Thyroid gland (tissue), 4 donors: Measurements from ENCODE around the gene IL1F10.

Source experiments
- POLR2A ChIP-seq, 2 donors: fragments of 450-650 bp; IDR thresholded peaks; one replicate each; pipeline ENCODE4 v1.6.1; 2017; ENCODE audit warnings: antibody characterized with exemption in 2 of 2, mild to moderate bottlenecking in 2 of 2, moderate library complexity in 1 of 2
- TF ChIP-seq, protein P1 (sequence below), 6 experiments: fragments of 200-600 bp in 3 of 6; fragments of 450-650 bp in 3 of 6; sonication (generic) in 3 of 6; IDR thresholded peaks; one replicate each; pipeline ENCODE4 v1.5.1; 2016 to 2019; ENCODE audit warnings: antibody characterized with exemption in 6 of 6, mild to moderate bottlenecking in 2 of 6, inconsistent platforms in 1 of 6, moderate library complexity in 1 of 6

DNA sequence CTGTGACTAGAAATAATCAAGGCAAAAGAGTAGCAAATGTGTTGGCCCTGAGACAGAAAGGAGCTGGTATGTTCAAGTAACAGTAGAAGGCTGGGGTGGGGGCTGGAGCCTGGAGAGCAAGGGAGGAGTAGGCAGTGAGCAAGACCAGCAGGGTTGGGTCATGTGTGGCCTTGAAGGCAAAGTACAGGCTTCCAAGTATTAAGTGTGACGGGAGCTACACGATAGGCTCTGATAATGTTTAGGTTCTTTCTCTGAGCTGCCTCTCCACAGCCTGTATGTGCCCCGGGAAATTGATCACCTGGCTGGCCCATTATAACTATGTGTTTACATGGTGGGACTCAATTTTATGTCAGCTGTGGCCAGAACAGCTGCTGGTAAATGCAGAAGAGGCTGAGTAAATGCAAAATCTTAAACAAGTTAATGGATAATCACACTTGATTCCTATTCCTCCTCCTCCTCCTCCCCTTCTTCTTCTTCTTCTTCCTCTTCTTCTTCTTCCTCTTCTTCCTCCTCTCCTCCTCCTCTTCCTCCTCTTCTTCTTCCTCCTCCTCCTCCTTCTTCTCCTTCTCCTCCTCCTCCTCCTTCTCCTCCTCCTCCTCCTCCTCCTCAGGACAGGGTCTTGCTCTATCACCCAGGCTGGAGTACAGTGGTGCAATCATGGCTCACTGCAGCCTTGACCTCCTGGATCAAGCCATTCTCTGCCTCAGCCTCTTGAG is 9.3 kb downstream of the IL1F10 start:
- TF ChIP-seq, protein P1, sequence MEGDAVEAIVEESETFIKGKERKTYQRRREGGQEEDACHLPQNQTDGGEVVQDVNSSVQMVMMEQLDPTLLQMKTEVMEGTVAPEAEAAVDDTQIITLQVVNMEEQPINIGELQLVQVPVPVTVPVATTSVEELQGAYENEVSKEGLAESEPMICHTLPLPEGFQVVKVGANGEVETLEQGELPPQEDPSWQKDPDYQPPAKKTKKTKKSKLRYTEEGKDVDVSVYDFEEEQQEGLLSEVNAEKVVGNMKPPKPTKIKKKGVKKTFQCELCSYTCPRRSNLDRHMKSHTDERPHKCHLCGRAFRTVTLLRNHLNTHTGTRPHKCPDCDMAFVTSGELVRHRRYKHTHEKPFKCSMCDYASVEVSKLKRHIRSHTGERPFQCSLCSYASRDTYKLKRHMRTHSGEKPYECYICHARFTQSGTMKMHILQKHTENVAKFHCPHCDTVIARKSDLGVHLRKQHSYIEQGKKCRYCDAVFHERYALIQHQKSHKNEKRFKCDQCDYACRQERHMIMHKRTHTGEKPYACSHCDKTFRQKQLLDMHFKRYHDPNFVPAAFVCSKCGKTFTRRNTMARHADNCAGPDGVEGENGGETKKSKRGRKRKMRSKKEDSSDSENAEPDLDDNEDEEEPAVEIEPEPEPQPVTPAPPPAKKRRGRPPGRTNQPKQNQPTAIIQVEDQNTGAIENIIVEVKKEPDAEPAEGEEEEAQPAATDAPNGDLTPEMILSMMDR (IDR thresholded peaks at IDR 0.05) = no peak
- TF ChIP-seq POLR2A (IDR thresholded peaks at IDR 0.05) = no peak
